IPS DF 4.7 (cell line): ENCODE measurements around the gene CDH15.
"Not testable (repeated sequence)": the region's sequence is repeated elsewhere in the genome, so short reads cannot be mapped to it uniquely, and the experiment has no call there.

ENCODE experiments used
- DNase-seq: peaks from one replicate; pipeline ENCODE4 v3.0.0-alpha.2; 2013; ENCODE audit warnings: low spot score; ENCODE audit errors: extremely low read depth

CDH15 gene

DNA sequence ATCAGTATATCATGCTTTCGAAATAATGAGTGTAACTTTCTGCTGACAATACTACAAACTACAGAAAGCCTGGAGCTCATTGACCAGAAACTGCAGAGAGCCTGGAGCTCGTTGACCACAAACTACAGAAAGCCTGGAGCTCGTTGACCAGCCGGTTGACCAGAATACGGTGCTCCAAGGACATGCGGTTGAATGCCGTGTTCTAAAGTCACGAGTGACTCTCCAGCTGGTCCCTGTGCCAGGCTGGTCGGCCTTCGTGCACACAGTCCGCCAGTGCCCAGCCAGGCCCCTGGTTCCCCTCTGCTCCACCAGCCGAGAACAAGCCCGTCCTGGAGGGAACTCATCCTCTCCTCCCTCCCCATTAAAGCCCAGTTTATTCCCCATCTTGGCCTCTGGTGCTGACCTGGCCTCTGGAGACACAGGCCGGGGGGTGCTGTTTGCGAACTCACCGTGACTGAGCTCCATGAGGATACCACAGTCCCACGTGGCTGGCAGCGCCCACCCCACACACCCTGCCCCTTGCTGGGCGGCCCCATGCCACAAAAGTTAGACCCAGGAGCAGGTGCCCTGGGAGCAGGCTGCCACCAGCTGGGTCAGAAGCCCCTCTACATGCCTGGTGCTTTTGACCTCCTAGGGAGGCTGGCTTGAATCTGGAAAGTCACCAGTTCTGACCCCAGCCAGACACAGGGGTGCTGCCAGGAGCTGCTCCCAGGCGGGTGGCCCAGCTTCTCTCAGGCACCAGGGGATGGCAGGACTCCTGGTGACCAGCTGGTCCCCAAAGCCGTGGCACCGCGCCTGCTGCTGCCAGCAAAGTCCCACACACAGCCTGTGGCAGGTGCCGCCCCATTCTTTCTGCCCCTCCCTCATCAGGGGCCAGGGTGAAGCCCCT lies 15.5 kb upstream of the CDH15 start:
- DNase-seq = no peak

DNA sequence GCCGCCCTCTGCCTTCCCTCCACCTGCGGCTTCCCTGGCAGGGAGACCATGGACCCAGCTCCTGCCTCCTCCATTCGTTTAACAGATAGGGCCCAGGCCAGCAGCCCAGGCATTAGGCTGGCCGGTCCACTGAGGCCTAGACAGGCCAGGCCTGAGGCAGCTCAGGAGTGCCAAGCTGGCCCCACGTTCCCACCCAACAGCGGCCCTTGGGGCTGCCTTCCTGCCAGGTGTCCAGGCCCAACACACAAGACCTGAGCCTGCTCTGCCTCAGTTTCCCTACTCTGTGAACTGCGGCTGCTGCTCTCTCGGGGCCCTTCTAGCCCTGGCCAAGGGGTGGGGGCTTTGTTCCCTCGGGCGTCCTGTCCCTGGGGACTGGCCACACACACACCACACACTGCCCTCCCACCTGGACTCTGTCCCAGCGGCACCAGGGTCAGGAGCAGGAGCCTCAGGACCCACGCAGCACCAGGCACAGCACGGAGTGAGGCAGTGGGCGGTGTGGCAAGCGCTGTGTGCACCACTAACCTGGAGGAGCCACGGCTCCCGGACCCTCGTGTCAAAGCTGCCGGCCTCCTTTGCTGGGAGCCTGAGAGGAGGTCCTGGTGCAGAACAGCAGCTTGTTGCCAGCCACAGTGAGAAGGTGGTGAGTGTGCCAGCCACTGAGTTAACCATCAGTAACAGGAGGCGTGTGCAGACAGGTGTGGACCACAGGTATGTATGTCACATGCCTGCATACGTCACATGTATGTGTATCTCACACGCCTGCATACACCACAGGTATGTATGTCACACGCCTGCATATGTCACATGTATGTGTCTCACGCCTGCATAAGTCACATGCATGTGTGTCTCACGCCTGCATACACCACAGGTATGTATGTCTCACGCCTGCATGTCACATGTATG lies 14.6 kb upstream of the CDH15 start:
- no peak for DNase-seq

DNA sequence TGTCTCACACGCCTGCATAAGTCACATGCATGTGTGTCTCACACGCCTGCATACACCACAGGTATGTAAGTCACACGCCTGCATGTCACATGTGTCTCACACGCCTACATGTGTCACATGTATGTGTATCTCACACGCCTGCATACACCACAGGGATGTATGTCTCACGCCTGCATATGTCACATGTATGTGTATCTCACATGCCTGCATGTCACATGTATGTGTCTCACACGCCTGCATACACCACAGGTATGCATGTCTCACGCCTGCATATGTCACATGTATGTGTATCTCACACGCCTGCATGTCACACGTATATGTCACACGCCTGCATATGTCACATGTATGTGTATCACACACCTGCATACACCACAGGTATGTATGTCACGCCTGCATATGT lies 13.8 kb upstream of the CDH15 start:
- no peak for DNase-seq

DNA sequence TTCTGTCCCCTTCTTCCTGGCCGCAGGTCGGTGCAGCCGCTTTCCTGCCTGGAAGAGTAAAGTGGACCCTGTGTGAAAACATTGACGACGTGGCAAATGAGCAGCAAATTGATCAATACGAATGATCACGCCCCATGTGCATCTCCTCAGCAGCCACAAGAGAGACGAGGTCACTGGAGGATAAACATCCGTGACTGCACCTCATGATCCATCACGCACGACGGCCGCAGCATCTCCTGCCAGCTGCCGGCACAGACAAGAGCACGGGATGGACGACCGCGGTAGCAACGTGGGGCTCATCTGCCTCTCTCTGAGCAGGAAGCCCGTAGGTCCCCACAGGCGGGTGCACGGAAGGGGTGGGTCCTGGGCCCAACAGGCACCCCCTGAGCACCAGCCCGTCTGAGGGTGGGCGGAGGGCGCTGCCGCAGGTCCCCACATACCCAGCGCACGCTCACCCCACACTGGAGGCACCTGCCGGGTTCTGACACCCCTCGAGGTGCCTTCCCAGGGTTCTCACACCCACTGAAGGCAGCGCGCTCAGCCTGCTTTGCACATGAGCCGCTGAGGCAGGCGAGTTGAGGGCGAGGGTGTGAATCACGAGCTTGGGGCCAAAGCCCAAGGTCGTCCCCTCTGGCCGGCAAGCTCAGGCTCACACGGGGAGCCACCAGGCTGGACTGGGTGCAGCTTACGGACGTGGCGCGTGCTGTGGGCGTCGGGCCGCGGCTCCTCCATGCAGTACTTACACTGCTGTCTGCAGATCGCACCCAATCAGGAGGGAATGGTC lies 12.3 kb upstream of the CDH15 start:
- no peak for DNase-seq

DNA sequence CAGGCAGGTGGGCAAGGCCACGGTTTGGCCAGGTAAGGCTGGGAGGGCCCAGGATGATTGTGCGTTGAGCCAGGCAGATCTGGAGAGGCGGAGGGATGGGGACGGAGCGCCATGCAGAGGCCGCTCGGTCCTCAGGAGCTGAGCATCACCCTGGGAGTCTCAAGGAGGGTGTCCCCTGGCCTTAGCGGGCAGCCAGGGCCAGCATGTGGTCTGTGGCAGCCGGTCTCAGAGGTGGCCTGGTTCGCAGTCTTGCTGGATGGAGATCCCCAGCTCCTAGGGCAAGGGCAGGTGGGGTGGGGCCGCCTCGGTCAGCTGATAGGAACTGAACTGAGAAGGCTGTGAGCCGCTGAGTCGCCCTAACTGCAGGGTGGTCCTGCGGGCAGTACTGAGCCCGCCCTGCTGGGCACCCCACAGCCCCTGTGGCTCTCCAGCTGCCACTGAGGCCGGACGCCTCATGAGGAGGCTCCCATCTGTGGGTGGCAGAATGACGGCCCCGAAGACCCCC lies 11.6 kb upstream of the CDH15 start:
- DNase-seq = no peak

DNA sequence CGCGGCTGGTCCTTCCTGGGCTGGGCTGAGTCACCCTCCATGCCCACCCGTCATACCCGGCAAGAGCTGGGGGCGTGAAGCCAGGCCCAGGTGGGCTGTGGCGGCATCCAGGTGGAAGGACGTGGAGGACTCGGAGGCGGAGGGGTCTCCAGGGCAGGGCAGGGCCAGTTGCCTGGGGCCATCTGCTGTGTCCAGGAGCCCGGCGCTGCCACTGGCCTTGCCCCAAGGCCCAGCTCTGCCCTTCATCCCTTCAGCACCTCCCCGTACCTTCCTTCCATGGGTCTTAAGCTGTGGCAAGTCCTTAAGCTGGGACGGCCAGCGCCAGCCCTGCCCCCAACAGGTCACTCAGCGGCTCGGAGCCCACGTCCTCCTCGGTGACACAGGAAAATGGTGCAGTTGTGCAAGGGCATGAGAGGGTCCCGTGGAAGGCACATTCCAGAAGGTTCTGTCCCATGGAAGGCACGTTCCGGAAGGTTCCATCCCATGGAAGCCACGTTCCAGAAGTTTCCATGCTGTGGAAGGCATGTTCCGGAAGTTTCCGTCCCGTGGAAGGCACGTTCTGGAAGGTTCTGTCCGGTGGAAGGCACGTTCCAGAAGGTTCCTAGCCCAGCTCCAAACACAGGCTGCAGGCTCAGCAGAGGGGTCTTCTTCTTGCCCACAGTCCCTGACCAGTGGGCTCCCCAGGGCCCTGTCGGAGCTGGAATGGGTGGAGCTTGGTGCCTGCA lies 10.4 kb upstream of the CDH15 start:
- no peak for DNase-seq

DNA sequence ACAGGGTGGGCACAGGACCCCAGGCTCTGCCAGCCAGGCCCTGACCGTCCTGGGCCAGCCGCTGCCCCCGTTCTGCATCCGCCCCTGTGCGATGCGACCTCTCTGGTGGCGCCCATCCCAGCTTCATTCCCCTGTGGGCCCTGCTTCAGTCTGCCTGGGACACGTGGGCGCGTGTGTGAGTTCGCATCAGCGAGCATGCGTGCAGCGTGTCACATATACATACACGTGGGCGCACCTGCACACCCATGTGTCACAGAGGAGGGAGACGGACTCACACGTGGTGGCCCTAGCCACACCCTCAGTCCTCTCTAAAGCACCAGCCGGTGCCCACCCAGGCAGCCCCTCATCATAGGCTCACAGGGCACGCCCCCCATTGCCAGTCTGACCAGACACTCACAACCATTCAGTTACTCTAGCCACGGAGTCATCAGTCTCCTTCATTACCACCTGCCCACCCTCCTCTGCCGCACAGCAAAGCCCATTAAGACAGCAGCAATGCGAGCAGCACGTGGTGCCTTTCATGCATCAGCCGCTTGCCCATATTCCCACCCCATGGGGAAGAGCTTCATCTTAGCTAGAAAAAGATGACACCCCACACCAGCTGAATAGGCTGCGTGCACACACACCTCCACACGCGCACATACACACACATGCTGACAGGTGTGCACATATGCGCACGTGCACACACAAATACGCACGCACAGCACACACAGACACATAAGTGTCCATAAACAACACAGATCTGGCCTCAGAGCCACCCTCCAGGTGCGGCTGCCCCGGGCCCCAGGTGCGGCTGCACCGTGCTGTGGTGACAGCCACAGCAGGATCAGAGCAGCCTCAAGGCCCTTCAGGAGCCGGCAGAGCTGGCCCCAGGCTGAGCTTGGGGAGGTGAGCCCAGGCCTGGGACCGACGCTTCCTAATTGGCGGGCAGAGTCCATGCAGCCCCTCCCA lies 9.5 kb upstream of the CDH15 start:
- DNase-seq = no peak

DNA sequence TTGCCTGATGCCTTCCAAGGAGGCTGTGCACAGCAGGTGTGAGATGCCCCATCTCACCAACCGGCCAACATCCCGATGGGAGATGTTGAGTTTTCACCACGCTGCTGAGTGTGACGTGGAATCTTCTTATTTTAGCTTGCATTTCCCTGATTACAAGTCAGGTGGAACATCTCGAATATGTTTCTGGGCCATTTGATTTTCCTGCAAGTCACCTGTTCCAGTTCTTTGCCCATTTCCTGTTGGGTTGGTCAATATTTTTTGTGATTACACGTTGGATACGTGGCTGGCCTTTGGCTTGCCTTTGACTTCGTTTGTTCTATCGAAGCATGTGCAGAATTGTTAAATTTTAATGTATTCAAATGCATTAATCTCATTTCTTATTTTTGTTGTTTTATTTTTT lies 8.3 kb upstream of the CDH15 start:
- no peak for DNase-seq

DNA sequence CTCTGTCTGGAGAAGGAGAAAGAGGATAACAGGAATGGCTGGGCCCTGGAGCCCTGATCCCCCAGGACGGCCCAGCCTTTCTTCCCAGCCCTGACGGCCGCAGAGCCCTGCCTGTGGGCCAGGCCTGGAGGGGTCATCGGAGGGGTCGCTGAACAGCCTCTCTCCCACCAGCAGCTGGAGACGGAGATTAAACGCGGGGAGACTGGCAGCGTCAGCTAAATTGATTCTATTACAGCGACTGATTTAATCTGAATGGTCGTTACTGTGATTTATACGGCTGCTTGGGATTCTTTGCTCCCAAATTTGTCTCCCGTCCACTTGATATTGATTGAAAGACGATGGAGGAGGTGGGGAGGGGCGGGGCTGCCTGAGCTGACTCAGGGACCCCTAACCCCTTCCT lies 7.1 kb upstream of the CDH15 start:
- no peak for DNase-seq

DNA sequence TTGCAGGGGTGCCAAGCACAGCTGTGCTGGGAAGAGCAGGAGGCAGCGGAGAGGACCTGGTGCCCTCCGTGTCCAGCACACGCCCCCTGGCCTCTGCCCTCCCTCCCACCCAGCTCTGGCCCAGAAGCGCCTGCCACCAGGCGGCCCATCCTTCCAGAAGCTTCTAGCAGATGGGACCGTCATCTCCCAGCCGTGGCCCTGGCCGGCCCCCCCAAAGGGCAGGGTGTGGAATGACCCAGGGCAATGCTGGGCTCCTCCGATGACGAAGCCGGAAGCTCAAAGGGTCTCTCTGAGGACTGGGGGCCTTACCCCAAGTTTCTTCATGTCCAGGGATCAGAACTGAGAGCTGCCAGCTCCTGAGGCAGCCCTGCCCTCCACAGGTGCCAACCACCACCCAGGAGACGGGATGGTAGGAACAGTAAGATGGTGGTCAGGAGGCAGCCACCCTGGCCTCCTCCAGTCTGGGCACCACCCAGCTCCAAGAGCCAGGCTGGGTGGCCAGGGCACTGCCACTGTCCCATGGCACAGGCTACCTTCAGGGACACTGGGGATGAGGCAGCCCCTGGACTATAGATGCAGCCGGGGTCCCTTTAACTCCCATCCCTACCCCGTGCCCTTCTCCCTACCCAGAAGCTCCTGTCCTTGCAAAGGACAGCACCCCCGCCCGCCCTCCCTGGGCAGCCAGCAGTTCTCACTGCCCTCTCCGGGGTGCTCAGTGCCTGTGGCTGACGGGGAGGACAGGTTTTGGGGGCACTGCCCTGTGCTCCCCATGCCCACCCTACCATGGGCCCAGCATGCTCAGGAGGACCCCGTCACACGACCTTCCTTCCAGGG lies 6.5 kb upstream of the CDH15 start:
- no peak for DNase-seq

DNA sequence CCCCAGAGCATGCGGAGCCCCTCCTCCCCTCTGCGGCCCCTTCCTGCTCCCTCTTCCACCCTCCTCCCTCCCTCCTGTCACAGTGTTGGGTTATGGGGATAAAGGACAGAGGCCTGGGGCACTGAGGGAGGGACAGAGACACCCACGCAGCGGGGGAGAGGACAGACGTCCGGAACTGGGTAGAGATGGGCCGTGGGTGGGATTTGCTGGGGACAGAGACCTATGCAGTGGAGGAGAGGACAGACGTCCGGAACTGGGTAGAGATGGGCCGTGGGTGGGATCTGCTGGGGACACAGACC lies 5.9 kb upstream of the CDH15 start:
- DNase-seq = not testable (repeated sequence)

DNA sequence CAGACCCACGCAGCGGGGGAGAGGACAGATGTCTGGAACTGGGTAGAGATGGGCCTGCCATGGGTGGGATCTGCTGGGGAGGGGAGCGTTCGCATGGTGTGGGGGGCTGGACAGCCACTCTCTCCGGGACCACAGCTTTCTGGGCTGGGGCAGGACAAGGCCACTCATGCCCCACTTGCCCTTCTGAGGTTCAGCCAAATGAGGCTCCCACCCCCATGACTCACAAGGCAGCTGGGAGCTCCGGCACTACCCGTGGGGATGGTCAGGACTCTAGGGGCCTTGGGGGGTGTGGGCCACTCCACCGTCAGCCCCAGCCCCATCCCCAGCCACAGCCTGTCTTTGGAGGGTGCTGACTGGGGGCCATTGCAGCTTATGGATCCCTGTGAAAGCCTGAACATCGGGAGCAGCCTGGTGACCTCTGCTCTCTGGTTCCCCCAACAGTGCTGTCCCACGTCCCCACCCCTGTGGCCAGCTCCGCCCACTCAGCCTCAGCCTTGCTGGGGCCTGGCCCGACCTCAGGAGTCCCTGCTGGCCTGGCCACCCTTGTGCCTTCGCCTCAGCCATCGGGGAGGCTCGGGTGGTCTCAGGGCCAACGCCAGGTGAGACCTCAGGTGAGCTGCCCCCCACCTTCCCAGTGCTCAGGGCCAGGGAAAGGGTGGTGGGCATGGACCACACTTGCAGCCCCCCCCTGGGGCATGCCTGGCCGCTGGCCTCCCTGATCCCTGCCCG lies 4.7 kb upstream of the CDH15 start:
- DNase-seq = no peak

DNA sequence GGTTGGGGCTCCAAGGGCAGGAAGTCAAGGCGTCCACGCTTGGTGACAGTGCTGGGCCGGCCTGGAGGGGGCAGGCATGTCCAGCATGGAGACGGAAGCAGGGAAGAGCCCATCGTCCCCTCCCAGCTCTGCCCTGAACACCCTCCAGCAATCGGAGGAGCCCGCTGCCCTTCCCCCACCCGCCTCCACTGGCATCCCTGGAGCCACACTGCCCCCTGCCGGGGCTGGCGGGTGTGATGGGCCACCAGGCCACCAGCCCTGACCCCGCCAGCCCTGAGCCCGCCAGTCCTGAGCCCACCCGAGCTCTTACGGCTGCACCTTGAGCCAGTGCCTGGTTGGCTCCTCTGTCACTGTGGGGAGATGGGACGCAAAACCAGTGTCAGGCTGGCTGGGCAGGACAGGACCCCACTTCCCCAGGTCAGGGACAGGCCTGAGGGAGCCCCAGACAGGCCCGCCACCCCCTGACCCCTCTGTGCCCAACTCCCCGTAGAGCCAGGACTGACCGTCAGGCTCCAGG lies 4.1 kb upstream of the CDH15 start:
- no peak for DNase-seq

DNA sequence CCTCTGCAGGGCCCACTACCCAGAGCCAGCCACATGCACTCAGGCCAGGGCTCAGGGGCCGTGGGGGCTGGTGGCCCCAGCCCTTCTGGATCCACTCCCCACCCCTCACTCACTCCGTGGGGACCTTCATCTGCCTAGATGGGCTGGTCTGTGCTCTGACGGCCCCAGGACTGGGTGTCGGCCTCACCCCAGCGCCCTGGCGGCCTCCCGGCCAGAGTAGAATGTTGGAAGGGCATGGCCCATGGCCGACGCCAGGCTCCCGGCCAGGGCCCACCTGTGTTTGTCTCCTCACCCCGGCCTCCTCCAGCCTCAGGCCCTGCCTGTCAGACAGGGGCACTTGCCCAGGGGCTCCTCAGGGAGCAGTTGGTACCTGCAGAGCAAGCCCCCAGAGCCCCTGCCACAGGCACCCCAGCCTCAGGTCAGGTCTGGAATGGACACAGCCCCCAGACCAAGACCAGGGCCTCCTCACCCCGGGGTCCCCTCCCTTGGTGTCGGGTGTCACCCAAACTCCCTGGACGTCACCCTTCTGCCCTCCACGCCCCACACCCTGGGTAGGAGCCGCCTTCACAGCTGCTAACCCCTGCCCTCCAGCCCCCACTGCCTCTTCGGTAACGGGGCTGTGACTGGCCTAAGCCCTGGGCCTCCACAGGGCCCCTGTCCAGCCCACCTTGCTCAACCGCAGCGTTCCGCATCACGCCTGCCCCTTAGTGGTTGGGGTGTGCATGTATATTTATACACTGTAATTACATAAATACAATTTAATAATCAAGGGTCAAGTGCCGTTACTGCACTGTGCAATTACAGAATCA lies 3.0 kb upstream of the CDH15 start:
- DNase-seq = no peak

DNA sequence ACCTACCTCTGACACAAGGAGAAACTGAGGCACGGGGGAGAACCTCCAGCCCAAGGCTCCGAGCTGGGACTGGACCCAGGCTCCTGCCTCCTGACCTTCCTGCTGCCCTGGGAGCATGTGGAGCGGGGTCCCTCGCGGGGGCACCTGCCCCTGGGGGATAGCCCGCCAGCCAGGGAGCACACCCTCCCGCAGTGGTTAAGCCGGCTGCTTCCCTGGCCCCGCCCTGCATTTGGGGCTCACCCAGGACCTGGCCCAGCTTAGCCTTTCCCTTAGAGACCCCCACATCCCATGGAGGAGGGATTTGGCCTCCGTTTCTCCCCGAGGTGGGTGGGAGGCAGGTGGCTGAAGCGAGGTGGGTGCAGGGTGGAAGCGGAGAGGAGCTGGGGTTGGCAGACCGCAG lies 1.8 kb upstream of the CDH15 start:
- DNase-seq = no peak

DNA sequence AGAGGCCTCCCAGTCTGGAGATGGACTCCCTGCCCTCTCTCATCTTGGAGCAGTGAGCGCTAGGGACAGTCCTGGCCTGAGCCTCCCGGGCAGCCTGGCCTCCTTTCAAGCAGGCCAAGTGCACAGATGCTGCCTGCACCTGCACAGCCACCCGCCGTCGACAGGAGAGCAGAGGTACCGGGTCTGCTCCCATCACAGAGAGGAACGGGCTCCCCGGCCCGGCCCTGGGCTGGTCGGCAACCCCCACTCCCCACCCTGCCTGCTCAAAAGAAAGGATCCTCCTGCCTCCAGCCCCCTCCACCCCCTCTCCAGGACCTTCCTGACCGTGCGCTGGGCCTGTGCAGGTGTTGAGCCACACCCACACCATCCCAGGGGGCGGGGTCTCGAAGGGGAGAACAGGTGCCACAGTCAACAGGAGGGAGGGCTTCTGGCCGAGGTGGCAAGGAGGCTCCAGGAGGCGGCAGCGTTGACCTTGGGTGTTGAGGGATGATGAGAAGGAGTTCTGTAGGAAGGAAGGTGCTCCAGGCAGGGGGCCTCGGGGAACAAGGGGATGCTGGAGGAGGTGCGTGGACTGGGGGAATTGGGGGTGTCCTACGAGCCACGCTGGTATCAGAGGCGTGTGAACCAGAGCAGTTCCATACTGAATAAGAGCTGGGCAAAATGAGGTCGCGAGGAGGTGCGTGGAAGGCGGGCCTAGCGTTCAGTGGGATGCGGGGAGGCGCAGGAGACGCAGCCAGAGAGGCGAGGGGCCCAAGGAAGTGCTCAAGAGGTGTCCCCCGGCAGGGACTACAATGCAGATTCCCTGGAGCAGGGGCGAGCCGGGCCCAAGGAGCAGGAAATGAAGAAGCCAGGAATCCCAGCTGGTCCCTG lies 967 bp upstream of the CDH15 start:
- DNase-seq = no peak
